HEK293T (cell line): ENCODE measurements around the gene KCNN3.

Experiments
- ARNT ChIP-seq: fragments of 450-650 bp; IDR thresholded peaks from 2 replicates; pipeline ENCODE4 v1.6.1; 2017; ENCODE audit warnings: mild to moderate bottlenecking
- BHLHE40 ChIP-seq: fragments of 450-650 bp; IDR thresholded peaks from 2 replicates; pipeline ENCODE4 v1.6.1; 2016; ENCODE audit warnings: mild to moderate bottlenecking, moderate library complexity, borderline replicate concordance
- ELF4 ChIP-seq: fragments of 450-650 bp; IDR thresholded peaks from 2 replicates; pipeline ENCODE4 v1.6.1; 2017; ENCODE audit warnings: antibody characterized with exemption
- FOXA1 ChIP-seq: fragments of 450-650 bp; IDR thresholded peaks from 2 replicates; pipeline ENCODE4 v1.6.1; 2016; ENCODE audit warnings: mild to moderate bottlenecking
- FOXM1 ChIP-seq: fragments of 450-650 bp; IDR thresholded peaks from 2 replicates; pipeline ENCODE4 v1.6.1; 2017; ENCODE audit warnings: mild to moderate bottlenecking, borderline replicate concordance
- HDGF ChIP-seq: fragments of 450-650 bp; IDR thresholded peaks from 2 replicates; pipeline ENCODE4 v1.6.1; 2017; ENCODE audit warnings: antibody characterized with exemption, borderline replicate concordance
- L3MBTL2 ChIP-seq: fragments of 450-650 bp; conservative IDR thresholded peaks from 2 replicates; pipeline ENCODE4 v1.6.1; 2016; ENCODE audit warnings: mild to moderate bottlenecking
- LEF1 ChIP-seq: fragments of 450-650 bp; IDR thresholded peaks from 2 replicates; pipeline ENCODE4 v1.6.1; 2017; ENCODE audit warnings: mild to moderate bottlenecking, borderline replicate concordance
- NFRKB ChIP-seq: fragments of 450-650 bp; IDR thresholded peaks from 2 replicates; pipeline ENCODE4 v1.6.1; 2016; ENCODE audit warnings: mild to moderate bottlenecking, moderate library complexity
- SP1 ChIP-seq: fragments of 450-650 bp; IDR thresholded peaks from 2 replicates; pipeline ENCODE4 v1.6.1; 2017
- SUZ12 ChIP-seq: fragments of 450-650 bp; IDR thresholded peaks from 2 replicates; pipeline ENCODE4 v1.6.1; 2016; ENCODE audit warnings: mild to moderate bottlenecking

DNA sequence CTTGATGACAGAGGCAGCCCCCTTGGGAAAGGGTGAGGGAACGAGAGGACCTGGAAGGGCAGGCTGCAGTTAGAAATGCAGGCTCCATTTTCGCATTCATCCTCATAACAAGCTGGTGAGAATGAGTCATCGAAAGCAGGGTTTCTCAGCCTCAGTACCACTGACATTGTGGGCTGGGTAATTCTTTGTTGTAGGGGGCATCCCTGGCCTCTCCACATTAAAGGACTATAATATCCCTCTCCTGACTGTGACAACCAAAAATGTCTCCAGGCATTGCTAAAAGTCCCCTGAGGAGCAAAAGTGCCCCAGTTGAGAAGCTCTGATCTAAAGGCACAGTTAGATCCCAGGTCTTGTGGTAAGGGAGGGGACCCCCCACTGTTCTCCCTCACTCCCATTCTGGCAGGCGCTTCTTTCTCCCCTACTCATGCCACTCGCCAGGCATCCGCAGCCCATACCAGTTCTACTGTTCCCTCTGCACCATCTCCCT is 20.4 kb downstream of the KCNN3 start:
- TF ChIP-seq SUZ12: no peak
- no peak for TF ChIP-seq SP1
- no peak for TF ChIP-seq NFRKB
- TF ChIP-seq BHLHE40: no peak
- no peak for TF ChIP-seq FOXA1
- no peak for TF ChIP-seq L3MBTL2
- TF ChIP-seq ARNT: no peak
- TF ChIP-seq HDGF: no peak
- TF ChIP-seq FOXM1: no peak
- TF ChIP-seq ELF4: no peak
- TF ChIP-seq LEF1: no peak
